SK-N-SH (cell line): Measurements from ENCODE around the gene CPT1B.

Source experiments
- CHD2 ChIP-seq: fragments of 150-350 bp; IDR thresholded peaks from 2 replicates; pipeline ENCODE4 v1.6.1; 2018; ENCODE audit warnings: low read length; ENCODE audit not compliant: partially characterized antibody
- EZH2phosphoT487 ChIP-seq: fragments of 200-600 bp; sonication (generic); IDR thresholded peaks from 2 replicates; pipeline ENCODE4 v1.6.1; 2017; ENCODE audit warnings: low read depth, mixed run types, mild to moderate bottlenecking, antibody characterized with exemption, moderate library complexity, borderline replicate concordance
- JUND ChIP-seq: IDR thresholded peaks from 2 replicates; pipeline ENCODE4 v1.4.0; 2012
- TF ChIP-seq, protein P1 (sequence below): fragments of 200-600 bp; sonication (generic); IDR thresholded peaks from 2 replicates; pipeline ENCODE4 v1.6.1; 2017; ENCODE audit warnings: antibody characterized with exemption, mild to moderate bottlenecking, moderate library complexity
- TF ChIP-seq, protein P2 (sequence below): IDR thresholded peaks from 2 replicates; pipeline ENCODE4 v1.4.0; 2012; ENCODE audit warnings: low read depth

DNA sequence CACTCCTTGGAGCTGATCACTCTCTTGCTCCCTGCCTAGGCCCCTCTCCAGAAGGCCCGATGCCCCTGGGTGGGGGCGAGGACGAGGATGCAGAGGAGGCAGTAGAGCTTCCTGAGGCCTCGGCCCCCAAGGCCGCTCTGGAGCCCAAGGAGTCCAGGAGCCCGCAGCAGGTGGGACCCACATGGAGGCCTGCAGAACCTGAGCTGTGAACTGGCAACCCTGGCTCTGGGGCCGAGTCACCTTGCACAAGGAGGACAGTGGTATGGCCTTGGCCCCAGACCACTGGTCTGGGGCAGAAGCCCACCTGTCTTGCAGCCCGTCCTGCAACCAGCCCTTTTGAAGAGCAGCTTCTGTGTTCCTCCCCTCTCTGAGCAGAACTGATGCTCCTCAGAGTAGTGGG, 59.1 kb downstream of the CPT1B start:
- TF ChIP-seq, protein P1, sequence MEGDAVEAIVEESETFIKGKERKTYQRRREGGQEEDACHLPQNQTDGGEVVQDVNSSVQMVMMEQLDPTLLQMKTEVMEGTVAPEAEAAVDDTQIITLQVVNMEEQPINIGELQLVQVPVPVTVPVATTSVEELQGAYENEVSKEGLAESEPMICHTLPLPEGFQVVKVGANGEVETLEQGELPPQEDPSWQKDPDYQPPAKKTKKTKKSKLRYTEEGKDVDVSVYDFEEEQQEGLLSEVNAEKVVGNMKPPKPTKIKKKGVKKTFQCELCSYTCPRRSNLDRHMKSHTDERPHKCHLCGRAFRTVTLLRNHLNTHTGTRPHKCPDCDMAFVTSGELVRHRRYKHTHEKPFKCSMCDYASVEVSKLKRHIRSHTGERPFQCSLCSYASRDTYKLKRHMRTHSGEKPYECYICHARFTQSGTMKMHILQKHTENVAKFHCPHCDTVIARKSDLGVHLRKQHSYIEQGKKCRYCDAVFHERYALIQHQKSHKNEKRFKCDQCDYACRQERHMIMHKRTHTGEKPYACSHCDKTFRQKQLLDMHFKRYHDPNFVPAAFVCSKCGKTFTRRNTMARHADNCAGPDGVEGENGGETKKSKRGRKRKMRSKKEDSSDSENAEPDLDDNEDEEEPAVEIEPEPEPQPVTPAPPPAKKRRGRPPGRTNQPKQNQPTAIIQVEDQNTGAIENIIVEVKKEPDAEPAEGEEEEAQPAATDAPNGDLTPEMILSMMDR: no peak
- no peak for TF ChIP-seq CHD2
- TF ChIP-seq EZH2phosphoT487: no peak
- TF ChIP-seq, protein P2, sequence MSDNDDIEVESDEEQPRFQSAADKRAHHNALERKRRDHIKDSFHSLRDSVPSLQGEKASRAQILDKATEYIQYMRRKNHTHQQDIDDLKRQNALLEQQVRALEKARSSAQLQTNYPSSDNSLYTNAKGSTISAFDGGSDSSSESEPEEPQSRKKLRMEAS: no peak
- TF ChIP-seq JUND: no peak
